ELR (cell line): ENCODE measurements around the gene BCAS3.

Source experiments
- DNase-seq: peaks from one replicate; pipeline ENCODE4 v3.0.0-alpha.2; 2015; ENCODE audit warnings: low read depth

The BCAS3 gene

GRCh38 chr17:61065263-61065773, 387.7 kb downstream of the BCAS3 start:
- peak; percentile 56 for DNase-seq

DNA sequence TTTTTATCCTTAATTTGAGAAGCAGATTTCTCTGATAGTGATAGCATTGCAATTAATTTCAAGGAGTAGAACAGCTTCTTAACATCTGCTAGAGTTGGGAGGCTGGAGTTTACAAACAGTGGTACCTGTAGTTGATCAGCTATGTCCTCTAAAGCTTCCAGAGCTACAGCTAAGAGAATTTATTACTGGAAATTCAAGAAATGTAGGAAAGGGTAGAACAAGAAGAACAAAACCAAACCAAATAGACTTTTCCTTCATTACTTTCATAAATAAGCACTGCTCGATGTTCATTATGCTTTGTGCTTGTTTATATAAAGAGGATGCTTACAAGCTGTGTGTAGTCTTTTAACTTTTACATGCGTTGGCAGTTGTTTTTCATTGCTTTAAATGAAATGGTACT, 388.4 kb downstream of the BCAS3 start:
- no peak for DNase-seq

- DNase-seq: no peak
Measured at GRCh38 chr17:61070649-61071048, 393.0 kb downstream of the BCAS3 start.

- DNase-seq: no peak
Measured at GRCh38 chr17:61072648-61073047, 395.0 kb downstream of the BCAS3 start.

GRCh38 chr17:61073131-61073530, 395.5 kb downstream of the BCAS3 start:
- no peak for DNase-seq

- DNase-seq: peak; percentile 32
Measured at GRCh38 chr17:61073799-61074513, 396.3 kb downstream of the BCAS3 start.

DNA sequence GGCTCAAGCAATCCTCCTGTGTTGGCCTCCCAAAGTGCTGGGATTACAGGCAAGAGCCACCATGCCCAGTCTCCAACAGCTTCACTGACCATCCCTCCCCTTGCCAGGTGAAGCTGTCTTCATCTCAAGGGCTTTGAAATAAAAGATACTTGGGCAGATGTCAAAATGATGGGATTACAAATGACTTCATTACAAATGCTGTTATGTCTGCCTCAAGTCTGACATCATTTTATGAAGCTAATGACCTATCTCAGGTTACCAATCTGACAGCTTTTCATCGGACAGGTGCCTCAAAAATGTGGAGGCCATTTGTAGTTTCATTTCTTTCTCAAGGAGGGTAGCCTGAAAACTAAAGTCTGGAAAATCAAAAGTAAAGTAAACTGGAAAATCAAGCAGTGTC, 398.3 kb downstream of the BCAS3 start:
- no peak for DNase-seq

GRCh38 chr17:61076621-61077031, 399.0 kb downstream of the BCAS3 start:
- no peak for DNase-seq

DNA sequence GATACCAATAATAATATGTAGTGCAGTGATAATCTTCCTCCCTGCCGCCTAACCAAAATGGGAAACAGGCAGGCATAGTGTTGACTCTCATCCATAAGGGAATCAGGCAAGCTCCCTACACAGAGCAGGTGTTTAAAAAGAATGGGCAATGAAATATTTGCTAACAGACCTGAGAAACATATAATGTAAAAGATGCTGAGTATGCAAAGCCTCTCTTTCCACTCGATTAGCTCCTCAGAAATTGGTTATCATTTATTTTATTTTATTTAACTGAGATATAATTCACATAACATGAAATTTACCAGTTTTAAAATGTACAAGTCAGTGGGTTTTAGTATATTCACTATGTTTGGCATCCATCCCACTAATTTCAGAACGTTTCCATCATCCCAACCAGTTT, 404.3 kb downstream of the BCAS3 start:
- no peak for DNase-seq

DNA sequence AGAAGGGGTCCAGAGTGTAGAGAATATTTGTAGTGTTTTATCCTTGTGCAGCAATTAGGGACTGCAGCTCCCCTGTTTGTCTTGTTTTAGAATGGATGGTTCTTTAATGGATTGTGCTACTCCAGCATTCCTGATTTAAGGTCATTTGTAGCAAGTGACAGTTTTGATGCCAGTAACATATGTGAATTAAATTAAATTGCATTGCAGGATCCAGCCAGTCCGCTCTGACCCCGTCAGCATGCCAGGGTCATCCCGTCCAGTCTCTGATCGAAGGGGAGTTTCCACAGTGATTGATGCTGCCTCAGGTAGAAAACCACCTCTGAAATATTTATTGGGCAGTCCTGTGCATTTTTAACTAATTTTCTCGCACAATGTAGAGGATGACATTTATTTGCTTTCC, 406.6 kb downstream of the BCAS3 start:
- no peak for DNase-seq

DNA sequence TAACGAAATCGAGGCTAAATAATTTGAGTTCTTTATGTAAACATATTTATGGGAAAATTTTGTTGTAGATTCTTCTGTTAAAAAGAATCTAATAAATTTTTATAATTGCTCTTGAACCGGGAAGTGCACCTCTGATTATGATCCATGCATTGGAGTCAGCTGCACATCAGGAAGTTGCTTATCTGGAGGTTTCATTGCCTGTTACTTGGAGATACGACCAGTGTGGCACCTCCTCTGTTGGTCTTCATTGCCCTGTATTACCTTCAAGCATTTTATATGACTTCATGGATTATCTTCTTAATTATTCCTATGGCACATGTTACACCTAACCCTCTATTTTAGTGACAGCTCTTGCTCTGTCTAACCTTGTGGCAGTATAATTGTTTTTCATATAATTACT, 409.4 kb downstream of the BCAS3 start:
- no peak for DNase-seq

- no peak for DNase-seq
Measured at GRCh38 chr17:61088556-61088955, 410.9 kb downstream of the BCAS3 start.

DNA sequence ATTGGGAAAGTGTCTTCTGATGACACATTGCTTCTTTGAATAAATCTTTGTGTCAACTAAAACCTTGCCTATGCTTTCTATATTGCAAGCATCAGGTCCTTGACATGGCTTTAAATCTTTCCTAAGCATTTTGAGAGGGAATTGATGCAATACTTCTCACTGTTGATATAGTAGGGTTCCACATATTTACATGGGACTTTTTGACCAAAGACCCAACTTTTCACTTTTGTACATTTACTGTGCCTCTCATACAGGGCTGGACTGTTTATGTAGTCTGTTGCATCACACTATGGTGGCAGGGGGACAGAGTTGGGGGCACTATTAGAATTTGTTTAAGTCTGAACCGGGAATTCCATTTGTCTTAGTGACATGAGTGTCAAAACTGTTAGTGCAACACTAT, 413.4 kb downstream of the BCAS3 start:
- DNase-seq: no peak

DNA sequence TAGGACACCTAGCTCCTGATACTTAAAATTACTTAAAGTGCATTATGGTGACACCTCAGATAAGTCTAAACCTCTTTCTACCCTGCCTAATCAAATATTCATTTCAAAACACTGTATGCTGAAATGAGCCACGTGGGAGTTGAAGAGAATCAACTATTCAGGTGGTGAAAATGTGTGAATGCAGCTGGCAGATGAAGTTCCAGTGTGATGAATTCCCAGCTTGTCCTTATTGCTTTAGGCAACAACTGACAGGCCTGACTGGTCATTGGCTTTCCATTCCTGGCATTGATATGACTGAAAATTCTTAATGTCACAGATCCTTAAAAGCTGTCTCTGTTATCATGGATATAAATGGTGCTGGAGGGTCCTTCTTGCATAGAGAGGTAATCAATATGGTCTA, 420.1 kb downstream of the BCAS3 start:
- no peak for DNase-seq

GRCh38 chr17:61106354-61106753, 428.7 kb downstream of the BCAS3 start:
- no peak for DNase-seq

DNA sequence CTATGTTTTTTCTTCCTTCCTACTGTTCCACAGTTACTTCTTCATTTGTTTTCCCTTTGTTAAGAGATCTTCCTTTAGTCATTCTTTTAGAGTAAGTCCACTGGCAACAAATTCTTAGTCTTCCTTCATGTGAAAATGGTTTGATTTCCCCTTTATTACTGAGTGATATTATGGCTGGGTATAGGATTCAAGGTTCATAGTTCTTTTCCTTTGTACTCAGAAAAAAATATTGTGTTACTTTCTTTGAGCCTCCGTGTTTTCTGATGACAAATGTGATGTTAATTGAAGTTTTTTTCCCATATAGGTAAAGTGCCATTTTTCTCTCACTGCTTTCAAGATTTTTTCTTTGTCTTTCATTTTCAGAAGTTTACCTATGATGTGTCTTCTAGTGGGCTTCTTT, 438.9 kb downstream of the BCAS3 start:
- DNase-seq: no peak

GRCh38 chr17:61117983-61118382, 440.3 kb downstream of the BCAS3 start:
- DNase-seq: no peak

DNA sequence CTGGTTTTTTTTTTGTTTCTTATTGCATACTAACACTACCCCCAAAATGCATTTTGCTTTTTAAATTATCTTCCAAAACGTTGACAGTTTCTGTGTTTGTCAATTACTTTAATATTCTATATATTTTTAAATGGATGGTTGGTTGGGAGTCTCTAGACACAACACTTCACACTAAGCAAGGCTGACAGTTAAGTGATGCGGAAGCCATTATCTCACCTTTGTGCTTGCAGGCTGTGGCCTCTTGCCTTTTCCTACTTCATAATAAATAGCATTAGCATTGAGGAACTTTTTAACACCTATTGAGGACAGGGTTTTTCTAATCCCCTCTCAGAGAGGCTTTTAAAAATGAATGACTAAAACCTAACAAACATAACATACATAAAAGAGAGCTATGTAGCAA, 441.2 kb downstream of the BCAS3 start:
- no peak for DNase-seq

DNA sequence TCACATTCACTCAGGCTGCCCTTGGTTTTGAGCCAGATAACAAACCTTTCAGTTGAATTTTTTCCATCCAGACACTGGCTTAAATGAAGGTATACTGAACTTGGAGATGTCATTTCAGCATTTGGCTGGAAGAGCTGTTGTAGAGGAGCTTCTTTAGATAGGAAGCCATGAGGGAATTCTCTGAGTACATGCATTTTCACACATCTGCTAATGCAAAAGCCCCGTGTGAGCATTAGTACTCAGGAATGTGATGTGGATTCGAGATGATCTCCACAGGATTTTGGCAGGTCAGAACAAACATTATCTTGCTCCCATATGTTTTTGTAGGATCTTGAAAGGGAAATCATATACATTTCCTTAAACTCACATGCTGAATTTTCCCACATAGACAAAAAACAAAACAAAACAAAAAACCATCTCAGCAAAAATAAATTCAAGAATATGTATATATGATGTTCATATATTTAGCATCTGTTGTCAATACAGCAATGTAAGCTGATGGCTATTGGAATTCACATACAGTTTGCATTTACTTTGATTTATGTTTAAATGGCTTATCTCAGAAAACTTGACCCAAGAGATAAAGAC, 444.8 kb downstream of the BCAS3 start:
- DNase-seq: no peak

GRCh38 chr17:61124562-61124961, 446.9 kb downstream of the BCAS3 start:
- no peak for DNase-seq

DNA sequence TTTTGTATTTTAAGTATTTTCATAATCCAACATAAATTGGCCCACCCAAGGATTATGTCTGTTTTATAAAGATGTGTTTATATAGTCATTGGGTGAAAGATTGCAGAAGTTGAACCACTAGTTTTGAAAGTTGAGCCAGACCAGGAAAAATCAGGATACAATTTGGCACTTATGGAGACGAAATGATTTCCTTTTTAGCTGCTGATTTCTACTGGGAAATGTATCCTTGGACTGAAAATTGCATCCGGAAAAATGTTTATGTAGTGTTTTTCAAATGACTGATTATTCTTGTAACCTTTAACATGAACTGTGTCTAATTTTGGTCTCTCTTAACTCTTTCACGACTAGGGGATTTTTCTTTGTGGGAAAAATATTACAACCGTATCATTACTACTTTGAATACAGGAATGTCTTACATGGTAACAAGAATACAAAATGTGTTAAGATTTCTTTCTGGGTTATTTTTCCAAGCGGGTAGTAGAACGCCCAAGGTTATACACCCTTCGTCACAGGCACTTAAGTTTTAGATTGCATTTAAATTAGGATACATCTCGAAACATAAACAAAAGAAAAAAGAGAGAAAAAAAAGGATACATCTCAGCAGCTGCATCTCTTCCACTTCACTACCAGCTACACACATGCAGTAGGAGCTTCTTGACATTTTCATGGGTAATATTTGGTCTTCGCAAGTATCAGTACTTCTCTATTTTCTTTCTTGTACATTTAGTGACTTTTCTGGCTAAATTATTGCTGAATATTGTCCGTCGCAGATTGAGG, 449.0 kb downstream of the BCAS3 start:
- DNase-seq: no peak

DNA sequence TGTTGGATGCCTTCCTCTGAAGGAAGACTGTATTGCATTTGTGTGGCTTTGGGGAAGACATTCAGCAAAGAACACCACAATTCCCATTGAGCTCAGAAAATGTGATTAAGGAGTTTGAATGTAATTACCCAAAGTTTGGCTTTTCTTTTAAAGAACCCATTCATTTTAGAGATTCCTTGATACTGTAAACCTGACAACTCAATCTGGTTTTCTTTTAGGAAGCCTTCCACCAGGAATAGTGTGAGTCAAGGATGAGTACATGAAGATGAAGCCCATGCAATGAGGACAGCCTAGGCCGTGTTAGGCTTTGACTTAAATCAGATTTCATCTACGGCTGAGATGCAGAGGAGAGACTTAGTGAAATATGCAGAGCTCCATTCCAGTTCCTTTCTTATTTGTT, 450.3 kb downstream of the BCAS3 start:
- peak; percentile 60 for DNase-seq

GRCh38 chr17:61128661-61129115, 451.0 kb downstream of the BCAS3 start:
- peak; percentile 28 for DNase-seq
